Testis (tissue), 3 donors: Measurements from ENCODE around the gene DHODH. TPM values are rescaled to one million over a fixed set of nuclear protein-coding genes. Genes with fewer than 3 reads are reported as not detected.
"Not testable (repeated sequence)": the region's sequence is repeated elsewhere in the genome, so short reads cannot be mapped to it uniquely, and the experiment has no call there.

Experiments
- DNase-seq: peaks from one replicate; pipeline ENCODE4 v3.0.0-alpha.2; 2019
- H3K27ac ChIP-seq, 2 donors: fragments of 200-600 bp; sonication (generic); one replicate each; pipeline ENCODE4 v1.5.1; 2019
- H3K27me3 ChIP-seq: fragments of 200-600 bp; sonication (generic); one replicate; pipeline ENCODE4 v1.5.1; 2019
- H3K36me3 ChIP-seq: fragments of 200-600 bp; sonication (generic); one replicate; pipeline ENCODE4 v1.5.1; 2017; ENCODE audit warnings: low read depth; ENCODE audit errors: missing control alignments
- H3K4me1 ChIP-seq: fragments of 200-600 bp; sonication (generic); one replicate; pipeline ENCODE4 v1.5.1; 2019
- H3K4me3 ChIP-seq, 2 donors: fragments of 200-600 bp; sonication (generic); one replicate each; pipeline ENCODE4 v1.5.1; 2017 to 2019
- H3K9me3 ChIP-seq: fragments of 200-600 bp; sonication (generic); one replicate; pipeline ENCODE4 v1.5.1; 2017
- POLR2A ChIP-seq: fragments of 450-650 bp; IDR thresholded peaks from one replicate; pipeline ENCODE4 v1.6.1; 2017; ENCODE audit warnings: antibody characterized with exemption, mild to moderate bottlenecking, moderate library complexity
- WGBS, 2 donors: methylation state at CpG; one replicate each; pipeline ENCODE4 v1.1.5; 2018; 5-methylcytosine and 5-hydroxymethylcytosine counted together
- intact Hi-C: fragments of 100-400 bp; cut with DNase I; formaldehyde crosslinking; loops from one replicate; pipeline ENCODE4 v1.15.1; 2023; ENCODE audit warnings: low total_unique reads
- polyA plus RNA-seq: library from polyadenylated mRNA; stranded (reverse); fragments of 350-450 nt; fragmentation: Illumina TruSeq; extraction: RNeasy Lipid Tissue Mini Kit (QIAGEN cat#74804); gene quantifications from one replicate; pipeline ENCODE4 v1.2.3, GENCODE V29; 2014; ENCODE audit warnings: low read depth, low replicate concordance; ENCODE audit not compliant: insufficient read depth
- total RNA-seq, 2 donors: library from RNA; depleted of rRNA; stranded (reverse); fragments of >200 nt; gene quantifications; one replicate each; pipeline ENCODE4 v1.2.3, GENCODE V29; 2016
- TF ChIP-seq, protein P1 (sequence below), 3 experiments: fragments of 450-650 bp in 2 of 3; fragments of 200-600 bp in 1 of 3; sonication (generic) in 1 of 3; IDR thresholded peaks; one replicate each; pipeline ENCODE4 v1.5.1; 2016 to 2019; ENCODE audit warnings: antibody characterized with exemption in 3 of 3, mild to moderate bottlenecking in 2 of 3, moderate library complexity in 1 of 3

DHODH gene
- total and polyA plus RNA-seq, 3 donors from 2014 or later, result 7.8 to 11.4 (median 9.1) TPM

DNA sequence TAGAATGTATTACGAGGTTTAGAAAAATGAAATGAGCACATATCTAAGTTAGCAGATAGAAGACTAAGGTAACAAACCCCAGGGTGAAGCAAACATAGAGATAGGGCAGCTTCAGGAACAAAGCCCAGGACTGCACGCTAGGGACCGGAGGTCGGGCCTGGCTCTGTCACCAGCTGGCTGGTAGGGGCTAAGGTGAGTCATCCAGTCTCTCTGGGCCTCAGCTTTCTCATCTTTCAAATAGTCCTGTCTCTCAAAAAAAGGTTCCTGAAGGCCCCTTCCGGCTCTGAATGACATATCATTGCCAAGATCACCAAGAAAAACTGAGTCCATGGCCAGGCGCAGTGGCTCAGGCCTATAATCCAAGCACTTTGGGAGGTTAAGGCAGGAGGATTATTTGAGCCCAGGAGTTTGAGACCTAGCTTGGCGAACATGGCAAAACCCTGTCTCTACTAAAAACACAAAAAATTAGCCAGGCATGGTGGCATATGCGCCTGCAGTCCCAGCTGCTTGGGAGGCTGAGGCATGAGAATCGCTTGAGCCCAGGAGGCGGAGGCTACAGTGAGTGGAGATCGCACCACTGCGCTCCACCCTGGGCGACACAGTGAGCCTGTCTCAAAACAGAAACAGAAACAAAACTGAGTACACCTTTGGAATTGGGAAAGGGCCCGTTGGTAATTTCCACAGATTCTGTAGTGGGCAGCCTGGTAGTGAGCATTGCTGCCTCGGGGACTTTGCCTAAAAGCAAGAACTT, 34.3 kb upstream of the DHODH start:
- DNase-seq, result no peak
- Histone ChIP-seq H3K27me3 (no peaks in the 10 kb centered on the region), H3K27ac (no peak overlapping the region), H3K36me3 (no peaks in the 10 kb centered on the region), H3K4me1 (no peaks in the 10 kb centered on the region), H3K9me3 (no peaks in the 10 kb centered on the region), H3K4me3 (no peak overlapping the region)
- WGBS, 2 donors, result 84 to 93% methylated on average over 15 of the region's 15 CpGs
- intact Hi-C loops, result no loop called here
- TF ChIP-seq, protein P1, sequence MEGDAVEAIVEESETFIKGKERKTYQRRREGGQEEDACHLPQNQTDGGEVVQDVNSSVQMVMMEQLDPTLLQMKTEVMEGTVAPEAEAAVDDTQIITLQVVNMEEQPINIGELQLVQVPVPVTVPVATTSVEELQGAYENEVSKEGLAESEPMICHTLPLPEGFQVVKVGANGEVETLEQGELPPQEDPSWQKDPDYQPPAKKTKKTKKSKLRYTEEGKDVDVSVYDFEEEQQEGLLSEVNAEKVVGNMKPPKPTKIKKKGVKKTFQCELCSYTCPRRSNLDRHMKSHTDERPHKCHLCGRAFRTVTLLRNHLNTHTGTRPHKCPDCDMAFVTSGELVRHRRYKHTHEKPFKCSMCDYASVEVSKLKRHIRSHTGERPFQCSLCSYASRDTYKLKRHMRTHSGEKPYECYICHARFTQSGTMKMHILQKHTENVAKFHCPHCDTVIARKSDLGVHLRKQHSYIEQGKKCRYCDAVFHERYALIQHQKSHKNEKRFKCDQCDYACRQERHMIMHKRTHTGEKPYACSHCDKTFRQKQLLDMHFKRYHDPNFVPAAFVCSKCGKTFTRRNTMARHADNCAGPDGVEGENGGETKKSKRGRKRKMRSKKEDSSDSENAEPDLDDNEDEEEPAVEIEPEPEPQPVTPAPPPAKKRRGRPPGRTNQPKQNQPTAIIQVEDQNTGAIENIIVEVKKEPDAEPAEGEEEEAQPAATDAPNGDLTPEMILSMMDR (IDR thresholded peaks at IDR 0.05), result no peak
- no peak for TF ChIP-seq POLR2A

DNA sequence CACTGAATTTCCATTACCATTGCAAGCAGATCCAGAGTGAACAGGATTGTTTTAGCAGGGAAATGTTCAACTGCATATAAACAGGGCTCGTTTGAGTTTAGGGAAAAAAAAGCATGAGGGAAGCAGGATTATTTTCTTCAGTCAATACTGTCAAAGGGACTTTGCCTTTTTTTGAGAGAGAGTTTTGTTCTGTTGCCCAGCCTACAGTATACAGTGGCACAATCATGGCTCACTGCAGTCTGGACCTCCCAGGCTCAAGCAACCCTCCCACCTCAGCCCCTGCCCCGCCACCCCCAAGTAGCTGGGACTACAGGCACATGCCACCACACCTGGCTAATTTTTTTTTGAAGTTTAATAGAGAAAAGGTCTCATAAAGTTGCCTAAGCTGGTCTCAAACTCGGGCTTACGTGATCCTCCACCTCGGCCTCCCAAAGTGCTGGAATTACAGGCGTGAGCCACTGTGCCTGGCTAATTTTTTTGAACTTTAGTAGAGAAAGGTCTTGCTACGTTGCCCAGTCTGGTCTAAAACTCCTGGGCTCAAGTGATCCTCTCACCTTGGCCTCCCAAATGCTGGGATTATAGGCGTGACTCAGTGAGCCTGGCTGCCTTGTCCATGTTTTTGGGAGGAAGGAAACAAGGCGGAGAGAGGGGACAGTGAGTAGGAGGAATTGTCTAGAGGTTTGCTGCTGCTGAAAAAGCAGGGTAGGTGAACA, 23.1 kb upstream of the DHODH start:
- H3K36me3 ChIP-seq, result no peaks in the 10 kb centered on the region
- no peaks in the 10 kb centered on the region for H3K4me1 ChIP-seq
- WGBS, 2 donors, result 80 to 84% methylated on average over 9 of the region's 9 CpGs
- no peak for DNase-seq
- H3K27me3 ChIP-seq, result no peaks in the 10 kb centered on the region
- TF ChIP-seq, protein P1 (IDR thresholded peaks at IDR 0.05), result no peak
- no peak for TF ChIP-seq POLR2A
- H3K4me3 ChIP-seq, result no peak overlapping the region
- intact Hi-C loops, result no loop called here
- H3K27ac ChIP-seq, result no peak overlapping the region
- no peaks in the 10 kb centered on the region for H3K9me3 ChIP-seq

DNA sequence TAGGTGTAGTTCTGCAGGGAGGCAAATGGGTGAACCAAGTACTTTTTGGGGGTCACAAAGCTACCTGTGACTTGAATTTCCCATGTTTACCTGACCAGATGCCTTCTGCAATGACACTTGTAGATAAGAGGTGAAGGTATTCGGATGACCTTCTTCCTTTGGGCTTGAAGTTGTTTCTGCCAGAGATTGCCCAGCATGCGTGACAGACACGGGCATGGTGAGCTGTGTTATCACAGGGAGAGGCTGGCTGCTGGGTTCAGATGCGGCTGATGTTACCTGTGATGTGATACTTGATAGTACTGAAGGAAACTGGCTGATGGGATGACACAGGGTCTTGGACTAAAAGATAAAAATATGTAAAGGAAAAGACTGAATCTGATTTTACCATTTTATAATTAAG, 22.4 kb upstream of the DHODH start:
- no peak overlapping the region for H3K27ac ChIP-seq
- no peak overlapping the region for H3K4me3 ChIP-seq
- no peaks in the 10 kb centered on the region for H3K4me1 ChIP-seq
- TF ChIP-seq, protein P1 (IDR thresholded peaks at IDR 0.05), result no peak
- no peak for TF ChIP-seq POLR2A
- no peaks in the 10 kb centered on the region for H3K36me3 ChIP-seq
- WGBS, 2 donors, result 57 to 68% methylated on average over 4 of the region's 4 CpGs
- DNase-seq, result no peak
- H3K27me3 ChIP-seq, result no peaks in the 10 kb centered on the region
- intact Hi-C loops, result no loop called here
- H3K9me3 ChIP-seq, result no peaks in the 10 kb centered on the region

DNA sequence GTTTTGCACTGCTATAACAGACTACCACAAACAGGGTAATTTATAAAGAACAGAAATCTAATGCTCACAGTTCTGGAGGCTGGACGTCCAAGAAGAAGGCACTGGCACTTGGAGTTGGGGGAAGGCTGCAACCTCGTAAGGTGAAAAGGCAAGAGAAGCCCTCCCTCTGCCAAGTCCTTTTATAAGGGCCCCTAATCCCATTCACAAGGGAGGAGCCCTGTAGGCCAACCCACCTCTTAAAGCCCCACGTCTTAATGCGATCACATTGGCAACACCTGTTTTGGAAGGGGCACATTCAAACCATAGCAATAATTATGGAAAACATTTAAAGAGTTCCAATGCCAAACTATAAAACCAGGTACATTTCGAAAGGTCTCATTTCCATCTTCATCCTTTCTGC, 13.5 kb upstream of the DHODH start:
- Histone ChIP-seq H3K4me1 (no peaks in the 10 kb centered on the region), H3K36me3 (no peaks in the 10 kb centered on the region), H3K27me3 (no peaks in the 10 kb centered on the region), H3K9me3 (no peaks in the 10 kb centered on the region), H3K27ac (no peak overlapping the region), H3K4me3 (no peak overlapping the region)
- whole genome bisulfite sequencing, 2 donors, result 68 to 71% methylated on average over 5 of the region's 5 CpGs
- TF ChIP-seq, protein P1 (IDR thresholded peaks at IDR 0.05), result no peak
- TF ChIP-seq POLR2A, result no peak
- DNase-seq, result no peak
- intact Hi-C loops, result no loop called here

DNA sequence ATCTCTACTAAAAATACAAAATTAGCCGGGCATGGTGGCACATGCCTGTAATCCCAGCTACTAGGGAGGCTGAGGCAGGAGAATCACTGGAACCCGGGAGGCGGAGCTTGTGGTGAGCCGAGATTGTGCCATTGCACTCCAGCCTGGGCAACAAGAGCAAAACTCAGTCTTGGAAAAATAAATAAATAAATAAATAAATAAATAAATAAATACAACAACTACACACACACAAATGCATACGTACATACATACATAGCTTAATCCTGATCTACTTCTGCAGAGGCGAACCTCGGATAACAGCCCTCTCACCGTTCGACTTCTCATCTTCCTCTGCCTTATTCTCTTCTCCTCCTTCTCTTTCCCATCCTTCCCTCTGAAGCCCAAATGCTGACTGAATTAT, 11.0 kb upstream of the DHODH start:
- DNase-seq, H3K36me3 ChIP-seq, intact Hi-C loops, H3K27me3 ChIP-seq, H3K9me3 ChIP-seq, H3K27ac ChIP-seq, H3K4me3 ChIP-seq, H3K4me1 ChIP-seq: not testable (repeated sequence)
- WGBS, 2 donors, result 91 to 94% methylated on average over 9 of the region's 9 CpGs
